Stimulated activated CD4-positive, alpha-beta T cell treated with anti-CD3 and anti-CD28 coated beads, Interleukin-15, amount 100 ng/mL, for 1 hour (primary cell): ENCODE data around the gene ETV3.
"Not testable (repeated sequence)": the region's sequence is repeated elsewhere in the genome, so short reads cannot be mapped to it uniquely, and the experiment has no call there.

ENCODE experiments used
- DNase-seq, 2 donors: peaks; one replicate each; pipeline ENCODE4 v3.0.0-alpha.2; 2020; ENCODE audit warnings: low read depth in 1 of 2, low spot score in 1 of 2

ETV3 gene

DNA sequence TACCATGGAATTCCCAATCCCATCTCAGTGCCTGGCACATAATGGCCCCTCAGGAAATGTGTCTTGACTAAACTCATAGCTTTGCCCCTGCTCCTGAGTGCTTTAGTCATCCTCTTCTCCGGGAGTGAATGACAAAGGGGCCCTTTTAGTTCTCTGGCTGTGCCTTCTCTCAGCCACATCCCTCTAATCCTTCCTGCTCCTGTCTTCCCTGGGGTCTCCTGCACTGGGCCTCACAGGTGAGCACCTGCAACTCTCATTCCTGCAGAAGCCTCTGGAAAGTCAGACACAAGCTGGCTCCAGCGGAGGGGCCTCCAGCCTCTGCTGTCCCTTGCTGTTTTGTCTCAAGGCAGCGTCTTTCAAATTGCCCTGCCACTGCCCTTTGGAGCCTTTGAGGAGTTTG lies 24.6 kb downstream of the ETV3 start:
- DNase-seq, result no peak

DNA sequence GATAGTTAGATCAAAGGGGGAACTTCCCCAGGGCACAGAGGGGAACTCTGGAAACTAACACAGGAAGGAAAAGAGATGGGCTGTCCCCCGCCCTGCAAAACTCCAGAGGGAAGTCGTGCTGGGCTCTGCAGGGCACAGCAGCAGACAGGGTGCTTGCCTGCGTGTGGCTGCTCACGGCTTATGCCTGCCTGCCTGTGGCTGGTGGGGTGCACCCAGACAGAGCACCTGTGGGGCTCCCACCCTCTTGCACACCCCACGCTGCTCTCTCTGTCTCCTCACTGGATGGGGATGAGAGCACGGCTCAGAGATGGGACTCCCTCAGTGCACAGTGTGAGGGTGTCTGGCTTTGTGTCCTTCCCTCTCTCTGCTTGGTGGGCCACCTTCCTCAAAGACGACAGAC lies 25.1 kb downstream of the ETV3 start:
- no peak for DNase-seq

DNA sequence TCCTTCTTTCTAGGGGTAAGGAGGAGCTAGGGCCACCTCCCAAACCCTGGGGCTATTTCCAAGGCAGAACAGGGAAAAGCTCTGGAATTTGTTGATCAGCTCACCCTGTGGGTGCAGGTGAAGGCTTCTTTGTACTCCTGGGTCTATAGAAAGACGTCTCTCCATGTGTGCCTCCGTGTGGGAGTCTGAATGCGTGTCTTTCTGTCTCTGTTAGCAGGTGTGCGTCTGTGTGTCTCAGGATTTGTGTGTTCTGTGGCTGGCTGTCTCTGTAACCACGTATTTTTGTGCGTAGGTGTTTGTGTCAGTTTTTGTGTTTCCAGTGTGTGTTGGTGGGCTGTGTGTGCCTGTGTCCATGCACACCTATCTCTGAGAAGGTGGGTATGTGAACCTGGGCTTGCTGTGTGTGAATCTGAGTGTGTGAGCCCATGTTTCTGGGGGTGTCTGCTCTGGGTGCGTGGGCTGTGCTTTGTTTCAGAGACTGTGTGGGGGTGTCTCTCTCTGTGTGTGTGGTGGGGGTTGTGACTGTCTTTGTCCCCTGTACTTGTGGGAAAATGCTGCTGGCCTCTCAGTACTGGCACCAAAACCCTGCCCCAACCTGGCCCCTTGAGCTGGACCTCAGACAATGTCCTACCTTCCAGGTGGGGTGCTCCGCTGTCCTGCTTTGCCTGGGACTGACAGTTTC lies 25.9 kb downstream of the ETV3 start:
- no peak for DNase-seq

DNA sequence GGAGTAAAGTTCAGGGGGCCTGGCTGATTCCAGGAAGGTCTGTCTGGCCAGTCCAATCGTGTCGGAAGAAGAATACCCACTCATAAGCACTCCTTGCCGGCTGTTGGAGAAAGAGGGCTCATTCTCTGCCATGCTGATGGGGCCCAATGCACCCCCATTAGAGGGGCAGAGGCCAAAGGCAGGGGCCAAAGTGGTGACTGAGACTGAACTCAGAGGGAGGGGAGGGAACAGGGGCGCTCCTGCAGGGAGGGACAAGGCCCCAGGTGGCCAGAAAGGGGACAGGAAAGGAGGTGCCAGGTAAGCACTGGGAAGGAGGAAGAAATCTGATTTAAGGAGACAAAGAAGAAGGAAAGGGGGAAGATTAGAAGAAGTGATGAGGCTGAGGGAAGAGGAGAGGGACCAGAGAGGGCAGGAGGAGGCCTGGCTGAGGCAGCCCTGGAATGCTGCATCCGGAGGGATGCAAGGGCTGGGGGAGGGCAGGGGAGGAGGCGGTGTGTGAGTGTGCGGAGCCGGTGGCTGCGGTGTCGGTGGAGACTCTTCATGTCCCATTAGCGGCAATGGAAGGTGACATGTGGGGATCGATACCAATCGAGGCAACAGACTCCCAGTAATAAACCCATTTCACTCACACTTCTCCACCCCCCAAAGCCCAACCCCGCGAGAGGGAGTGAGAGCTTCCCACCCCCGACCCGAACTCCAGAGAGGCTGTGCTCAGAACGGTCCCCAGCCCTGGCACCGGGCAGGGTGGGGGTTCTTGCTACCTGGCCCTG lies 26.6 kb downstream of the ETV3 start:
- no peak for DNase-seq

DNA sequence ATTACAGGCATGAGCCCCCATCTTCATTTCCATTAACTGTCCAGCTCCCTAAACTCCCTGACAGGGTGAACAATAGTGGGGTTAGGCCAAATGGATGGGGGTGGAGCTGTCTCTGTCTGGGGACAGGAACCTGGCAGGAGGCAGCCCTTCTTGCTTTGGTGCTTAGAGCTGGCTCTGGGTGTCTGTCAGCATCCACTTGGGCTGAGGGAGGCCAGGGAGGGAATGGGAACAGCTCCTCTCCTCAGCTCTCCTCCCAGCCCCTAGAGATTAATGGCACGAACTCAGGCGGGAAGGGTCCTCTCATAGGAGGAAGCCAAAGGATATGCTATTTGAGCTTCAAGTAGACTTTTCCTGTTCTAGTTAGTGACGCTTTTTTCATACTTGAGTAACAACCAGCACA lies 27.5 kb downstream of the ETV3 start:
- DNase-seq, result no peak

DNA sequence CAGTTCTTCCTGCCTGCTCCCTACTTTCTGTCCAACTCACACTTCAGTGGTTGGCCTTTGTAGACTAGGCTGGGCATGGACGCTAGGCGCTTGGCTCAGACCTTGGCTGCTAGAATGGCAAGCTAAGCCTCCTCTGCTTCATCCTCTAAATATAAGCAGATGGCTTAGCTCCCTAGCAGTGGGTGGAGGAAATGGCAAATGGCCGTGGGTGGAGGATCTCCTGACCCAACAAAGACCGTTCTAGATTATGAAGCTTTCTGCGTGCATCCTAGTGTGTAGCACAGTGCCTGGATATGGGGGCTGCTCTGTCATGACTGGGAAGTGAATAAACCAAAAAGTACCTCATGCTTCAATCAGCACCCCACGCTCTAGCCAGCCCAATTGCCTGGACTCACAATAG lies 28.2 kb downstream of the ETV3 start:
- DNase-seq, result no peak

DNA sequence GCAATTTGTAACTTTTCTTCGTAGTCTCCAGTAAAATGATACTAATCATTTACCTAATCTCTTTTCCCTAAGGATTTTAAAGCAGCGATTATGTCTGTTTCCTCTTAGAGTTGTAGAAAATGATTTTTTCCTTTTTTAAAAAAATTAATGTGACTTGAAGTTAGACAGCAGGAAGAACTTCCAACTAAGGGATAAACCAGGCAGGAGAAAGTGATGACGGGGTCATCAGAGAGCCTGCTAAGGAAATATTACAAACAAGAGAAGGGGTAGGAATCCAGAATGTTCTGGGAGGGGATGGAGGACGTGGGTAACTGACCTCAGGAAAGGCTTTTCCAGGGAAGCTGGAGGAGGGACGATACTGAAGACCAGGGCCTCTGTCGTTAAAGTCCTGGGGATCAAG lies 29.7 kb downstream of the ETV3 start:
- DNase-seq, result no peak

DNA sequence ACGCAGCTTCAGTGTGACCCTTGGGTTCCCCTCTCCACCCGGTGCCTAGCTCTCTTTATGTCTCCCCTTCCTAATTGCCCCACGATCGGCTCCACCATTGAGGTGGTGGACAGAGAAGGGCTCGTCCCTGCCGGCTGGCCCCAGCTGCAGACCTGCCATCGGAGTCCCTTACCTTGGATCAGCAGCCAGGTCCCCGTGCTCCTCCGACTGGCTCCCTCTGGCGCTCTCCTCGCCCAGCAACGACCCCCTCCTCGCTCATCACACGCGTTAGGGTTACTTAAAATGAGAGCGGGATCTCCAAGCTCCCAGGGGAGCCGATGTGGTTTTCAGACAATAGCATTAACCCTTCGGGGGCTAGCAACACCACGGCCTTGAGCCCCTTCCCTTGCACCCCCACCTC lies 30.5 kb downstream of the ETV3 start:
- DNase-seq, result no peak

DNA sequence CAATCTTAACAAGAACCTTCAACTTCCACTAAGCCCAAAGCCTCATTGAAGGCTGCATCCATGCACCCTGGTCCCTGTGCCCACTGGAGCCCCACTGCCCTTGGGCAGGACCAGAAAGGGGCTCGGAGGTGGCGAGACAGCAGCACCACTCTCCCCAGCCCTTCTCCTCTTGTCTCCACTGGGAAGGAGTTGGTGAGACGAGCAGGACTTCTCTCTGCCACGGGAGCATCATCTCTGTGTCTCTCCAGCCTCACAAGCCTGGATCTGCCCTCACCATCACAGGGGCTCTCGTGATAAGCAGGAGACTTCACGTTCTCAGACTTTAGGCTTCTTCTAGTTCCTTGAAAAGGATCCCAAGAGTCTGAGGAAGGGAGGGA lies 31.4 kb downstream of the ETV3 start:
- DNase-seq, result no peak

DNA sequence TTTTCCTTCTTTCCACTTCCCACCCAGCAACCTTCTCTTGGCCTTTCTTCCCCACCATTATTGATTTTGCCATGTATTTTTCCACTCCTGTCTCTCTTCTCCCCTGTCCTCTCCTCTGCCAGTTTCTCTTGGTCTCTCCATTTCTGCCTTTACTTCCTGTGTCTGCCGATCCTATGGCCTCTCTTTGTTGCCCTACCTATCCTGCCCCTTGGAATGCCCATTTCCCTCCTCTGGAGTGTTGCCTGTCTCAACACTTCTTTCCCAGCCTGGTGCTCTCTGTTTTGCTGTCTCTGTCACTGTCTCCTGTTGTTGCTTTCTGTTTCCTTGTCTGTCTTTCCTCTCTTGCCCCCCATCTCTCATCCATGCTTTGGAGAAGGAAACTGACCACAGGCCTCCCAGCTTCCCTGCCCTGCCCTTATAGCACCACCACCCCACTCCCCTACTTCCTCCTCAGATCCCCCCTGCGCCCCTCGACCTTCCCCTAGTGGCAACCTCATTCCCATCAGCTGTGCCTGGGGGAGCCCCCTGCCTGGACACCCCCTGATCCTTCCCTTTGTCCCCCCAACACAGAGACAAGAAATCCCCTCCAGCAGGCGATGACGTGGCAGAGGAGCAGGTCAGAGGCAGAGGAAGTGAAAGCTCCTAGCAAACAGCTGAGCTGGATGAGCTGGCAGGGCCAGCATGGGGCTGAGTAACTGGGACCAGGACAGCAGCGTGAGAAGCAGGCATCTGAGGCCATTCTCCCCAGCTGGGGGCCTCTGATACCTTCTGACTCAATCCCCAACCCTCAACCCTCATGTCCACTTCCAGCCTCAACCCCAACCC lies 32.0 kb downstream of the ETV3 start:
- DNase-seq, result no peak

DNA sequence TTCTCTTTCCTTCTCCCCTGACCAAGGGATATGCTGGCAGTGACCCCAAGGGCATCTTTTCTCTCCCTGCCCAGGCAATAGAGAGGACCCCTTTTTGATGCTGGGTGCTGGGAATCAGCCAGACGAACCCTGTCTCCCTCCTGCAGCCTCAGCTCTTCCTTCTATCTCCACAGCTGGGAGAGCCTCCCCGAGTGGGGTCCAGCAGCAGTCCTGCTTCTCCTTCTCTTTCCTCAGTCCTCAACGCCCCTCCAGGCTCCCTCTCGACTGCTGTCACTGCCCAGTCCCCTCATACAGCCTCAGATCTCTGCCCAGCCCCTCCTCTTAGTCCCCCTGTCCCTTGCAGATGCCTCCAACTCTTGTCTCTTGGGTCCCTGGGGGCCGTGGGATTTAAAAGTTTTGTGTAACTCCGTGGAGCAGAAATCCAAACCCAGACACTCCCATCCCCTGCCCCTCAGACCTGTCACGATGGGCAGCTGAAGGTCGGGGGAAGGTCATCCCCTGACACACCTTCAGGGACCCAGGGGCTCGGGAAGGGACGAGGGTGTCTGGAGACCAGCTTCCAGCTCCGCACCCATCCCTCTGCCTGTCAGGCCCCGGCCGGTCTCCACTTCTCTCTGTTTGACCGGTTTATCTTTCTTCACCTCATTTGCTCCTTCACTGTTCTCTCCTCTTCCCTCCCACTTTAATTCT lies 32.8 kb downstream of the ETV3 start:
- no peak for DNase-seq

DNA sequence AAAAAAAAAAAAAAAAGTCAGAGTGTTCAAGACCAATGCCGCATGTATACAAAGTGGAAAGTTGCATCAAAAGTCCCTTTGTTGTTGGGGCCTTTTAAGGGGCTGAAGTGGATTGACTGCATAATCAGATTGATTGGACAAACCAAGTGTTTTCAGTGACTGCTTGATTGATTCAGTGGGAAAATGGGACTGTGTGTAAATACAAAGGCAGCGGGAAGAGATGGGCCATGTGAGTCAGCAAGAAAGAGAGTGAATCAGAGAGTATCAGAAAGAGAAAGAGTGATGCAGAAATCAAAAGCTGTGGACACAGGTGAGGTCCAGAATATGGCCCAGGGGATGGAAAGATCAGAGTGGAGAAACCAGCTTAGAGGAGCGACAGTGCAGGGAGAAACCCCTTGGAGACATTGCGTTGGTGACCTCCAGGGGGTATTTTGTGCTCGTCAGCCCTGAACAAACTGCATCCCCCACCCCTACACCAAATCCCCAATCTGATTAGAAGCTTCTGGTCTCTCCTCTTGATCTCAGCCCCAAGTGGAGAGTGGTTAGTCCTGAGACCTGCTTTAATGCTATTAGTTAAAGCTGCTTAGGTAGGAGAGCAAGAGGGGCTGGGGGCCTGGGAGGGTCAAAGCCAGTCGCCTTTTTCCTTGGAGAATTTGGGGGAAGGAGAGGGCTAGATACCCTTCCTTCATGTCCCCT lies 33.4 kb downstream of the ETV3 start:
- DNase-seq, result no peak

DNA sequence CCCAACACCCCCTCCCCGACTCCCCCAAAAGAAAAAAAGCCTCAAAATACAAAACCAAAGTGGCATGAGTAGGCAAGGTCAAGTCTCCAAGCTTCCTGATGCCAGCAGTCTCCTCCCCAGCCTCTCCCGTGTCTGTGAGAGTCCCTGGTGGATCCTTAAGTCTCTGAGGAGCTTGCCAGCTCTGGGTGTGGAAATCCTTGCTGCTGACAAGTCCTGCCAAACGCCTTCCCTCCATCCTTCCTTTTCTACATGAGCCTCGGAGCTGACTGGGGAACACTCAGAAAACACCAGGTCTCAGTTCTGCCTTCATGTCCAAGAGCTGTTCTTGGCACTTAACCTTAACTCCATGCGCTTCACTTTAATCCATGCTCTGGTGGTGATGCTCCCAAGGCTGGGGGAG lies 34.9 kb downstream of the ETV3 start:
- no peak for DNase-seq

DNA sequence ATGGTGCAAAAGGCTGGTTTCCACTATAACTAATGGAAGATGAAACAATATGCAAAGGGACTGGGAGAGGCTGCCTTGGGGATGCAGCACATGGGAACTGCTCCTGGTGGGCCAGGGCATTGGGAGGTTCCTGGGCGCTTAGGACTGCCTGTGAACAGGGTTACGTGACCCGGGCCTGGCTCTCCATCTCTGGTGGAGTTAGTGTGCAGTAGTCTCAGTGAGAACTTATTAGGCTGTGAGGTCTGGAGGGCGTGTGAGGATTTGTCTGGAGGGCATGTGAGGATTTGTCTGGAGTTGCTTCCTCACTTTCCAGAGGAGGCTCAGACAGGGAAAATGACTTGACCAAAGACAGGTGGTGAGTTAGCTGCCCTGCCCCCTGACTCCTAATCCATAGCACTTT lies 37.0 kb downstream of the ETV3 start:
- DNase-seq, result no peak

DNA sequence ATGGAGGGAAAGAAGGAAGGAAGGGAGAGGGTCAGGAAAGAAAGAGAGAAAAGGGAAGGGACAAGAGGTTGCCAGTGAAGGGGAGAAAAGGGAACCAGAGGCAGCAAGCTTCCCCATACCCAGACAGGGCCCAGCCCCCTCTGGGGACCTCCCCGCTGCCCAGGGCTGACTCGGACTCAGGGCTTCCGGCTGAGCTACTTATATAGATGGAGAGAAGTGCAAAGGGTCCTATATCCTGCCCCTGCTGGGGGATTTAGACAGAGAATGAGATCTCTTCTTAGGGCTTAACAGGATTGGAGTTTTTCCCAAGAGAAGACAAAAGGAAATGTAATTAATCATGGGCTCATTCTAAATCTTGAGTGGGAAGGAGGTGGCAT lies 38.6 kb downstream of the ETV3 start, which contains the start of gene ETV3L:
TSS of gene ETV3L (minus strand) at position 176 of the 377 bp plus-strand sequence. CDS start 285 bp downstream, outside the sequence.
- DNase-seq, result no peak

DNA sequence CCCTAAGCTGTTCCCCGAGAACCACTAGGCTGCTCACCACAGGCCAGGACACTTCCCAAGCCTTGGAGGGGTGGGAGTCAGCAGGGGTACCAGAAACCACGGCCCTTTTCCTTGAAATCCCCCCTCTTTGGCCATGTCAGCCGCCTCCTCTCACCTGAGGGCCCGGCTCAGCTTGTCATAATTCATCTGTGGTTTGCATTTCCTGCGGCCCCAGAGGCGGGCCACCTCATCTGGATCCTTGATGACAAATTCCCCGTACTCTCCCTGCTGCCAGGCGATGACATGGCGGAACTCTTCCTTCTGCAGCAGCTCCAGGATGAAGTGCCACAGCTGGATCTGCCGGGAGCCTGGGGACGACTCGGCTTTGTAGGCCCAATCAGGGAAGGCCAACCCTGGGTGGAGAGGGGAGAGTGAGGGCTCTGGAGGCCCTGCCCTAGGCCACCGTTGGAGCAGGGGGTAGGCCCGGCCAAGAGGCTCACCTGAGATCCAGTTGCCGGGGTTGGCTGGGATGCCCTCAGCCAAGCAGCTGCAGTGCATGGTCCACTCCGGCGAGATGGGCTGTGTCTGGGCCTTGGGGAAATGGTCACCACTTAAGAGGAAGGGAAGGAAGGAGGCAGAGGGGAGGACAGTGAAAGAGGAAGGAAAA lies 39.1 kb downstream of the ETV3 start:
- DNase-seq, result not testable (repeated sequence)

DNA sequence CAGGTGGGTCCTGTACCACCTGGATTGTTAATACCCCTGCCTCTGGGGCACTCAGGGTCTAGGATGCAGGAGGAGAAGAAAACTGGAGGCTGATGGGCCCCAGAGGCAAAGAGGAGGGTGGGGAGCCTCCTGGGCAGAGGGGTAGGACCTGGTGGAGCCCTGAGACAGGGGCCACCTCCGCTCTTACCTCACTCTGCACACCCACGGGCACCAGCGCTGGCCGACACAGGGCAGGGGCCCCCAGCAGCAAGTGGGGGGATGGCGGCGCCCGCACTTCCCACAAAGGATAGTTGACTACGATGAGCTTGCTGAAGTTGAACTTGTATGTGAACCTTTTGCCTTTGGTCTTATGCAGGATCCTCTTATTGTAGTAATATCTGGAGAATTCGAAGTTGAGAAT lies 39.7 kb downstream of the ETV3 start:
- no peak for DNase-seq

DNA sequence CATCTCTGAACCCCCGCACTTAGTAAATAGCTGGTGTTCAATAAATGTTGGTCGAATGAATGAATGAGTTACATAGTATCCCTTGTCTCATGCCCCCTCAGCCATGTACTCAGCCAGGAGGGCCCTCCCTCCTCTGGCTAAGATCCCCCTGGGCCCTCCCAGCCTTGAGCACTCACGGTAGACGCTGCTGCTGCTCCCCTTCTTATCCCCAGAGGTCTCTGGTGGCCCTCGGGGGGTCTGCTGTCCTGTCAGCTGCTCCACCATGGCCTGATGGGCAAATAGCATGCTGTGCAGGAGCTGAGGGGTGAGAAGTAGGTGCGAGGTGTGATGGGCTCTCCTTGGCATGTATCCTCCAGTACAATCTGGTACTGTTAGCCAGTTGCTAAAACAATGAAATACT lies 40.5 kb downstream of the ETV3 start:
- no peak for DNase-seq

DNA sequence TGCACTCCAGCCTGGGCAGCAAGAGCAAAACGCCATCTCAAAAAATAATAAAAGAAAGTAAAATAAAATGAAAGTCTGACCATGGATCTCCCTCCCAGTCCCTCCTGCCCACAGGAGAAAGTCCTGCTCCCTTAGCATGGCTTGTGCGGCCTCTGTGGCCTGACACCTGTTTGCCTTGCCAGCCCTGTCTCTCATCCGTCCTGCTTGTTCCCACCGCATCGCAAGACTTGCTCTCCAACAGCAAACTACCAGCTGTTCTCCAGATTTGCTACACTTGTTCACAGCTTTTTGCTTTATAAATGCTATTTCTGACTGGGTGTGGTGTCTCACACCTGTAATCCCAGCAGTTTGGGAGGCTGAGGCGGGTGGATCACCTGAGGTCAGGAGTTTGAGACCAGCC lies 41.3 kb downstream of the ETV3 start:
- no peak for DNase-seq

DNA sequence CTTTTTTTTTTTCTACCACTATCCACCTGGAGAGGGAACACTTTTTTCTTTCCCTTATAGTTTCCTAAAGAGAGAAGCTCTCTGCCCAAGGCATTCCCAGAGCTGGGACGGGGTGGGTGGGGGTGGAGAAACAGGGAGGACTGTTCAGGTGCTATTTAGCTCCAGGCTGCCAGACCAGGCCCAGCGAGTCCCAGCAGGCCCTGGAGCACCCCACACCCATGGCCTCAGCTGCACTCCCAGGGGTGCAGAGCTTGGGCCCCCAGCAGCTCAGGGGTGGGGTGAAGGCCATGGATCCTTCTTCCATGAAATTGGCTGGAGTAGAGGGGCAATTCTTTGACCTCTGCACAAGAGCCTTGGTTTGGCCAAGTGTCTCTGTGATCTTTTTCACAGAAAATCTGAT lies 42.6 kb downstream of the ETV3 start:
- no peak for DNase-seq
